GM12878 (cell line): Measurements from ENCODE around the gene STK10. TPM values are rescaled to one million over a fixed set of nuclear protein-coding genes. Genes with fewer than 3 reads are reported as not detected.

ENCODE experiments used
- CBX5 ChIP-seq: sonication (generic); IDR thresholded peaks from 2 replicates; pipeline ENCODE4 v1.6.1; 2016; ENCODE audit warnings: low read depth, moderate library complexity, mild to moderate bottlenecking, inconsistent platforms
- EZH2 ChIP-seq: IDR thresholded peaks from 2 replicates; pipeline ENCODE4 v1.6.1; 2012; ENCODE audit warnings: low read depth, mild to moderate bottlenecking, control low read depth, inconsistent platforms, low read length, borderline replicate concordance; ENCODE audit not compliant: control insufficient read depth
- IRF4 ChIP-seq: IDR thresholded peaks from 2 replicates; pipeline ENCODE4 v1.6.1; 2011; ENCODE audit warnings: low read depth, low read length
- MTA3 ChIP-seq: IDR thresholded peaks from 2 replicates; pipeline ENCODE4 v1.6.1; 2012; ENCODE audit warnings: low read length, inconsistent platforms, borderline replicate concordance
- NFXL1 ChIP-seq: fragments of 450-650 bp; IDR thresholded peaks from 2 replicates; pipeline ENCODE4 v1.6.1; 2017; ENCODE audit warnings: antibody characterized with exemption, mild to moderate bottlenecking, borderline replicate concordance
- PAX5 ChIP-seq: IDR thresholded peaks from 2 replicates; pipeline ENCODE4 v1.6.1; 2011; ENCODE audit warnings: low read depth, low read length, borderline replicate concordance
- POLR2A ChIP-seq: IDR thresholded peaks from 2 replicates; pipeline ENCODE4 v1.6.1; 2011; ENCODE audit warnings: low read depth, mild to moderate bottlenecking, low read length
- POLR2AphosphoS5 ChIP-seq: IDR thresholded peaks from 2 replicates; pipeline ENCODE4 v1.6.1; 2011; ENCODE audit warnings: mild to moderate bottlenecking, low read length, inconsistent platforms
- RELA ChIP-seq: fragments of 450-650 bp; IDR thresholded peaks from 2 replicates; pipeline ENCODE4 v1.8.0; 2014; ENCODE audit warnings: borderline replicate concordance; ENCODE audit not compliant: partially characterized antibody
- YBX1 ChIP-seq: fragments of 450-650 bp; IDR thresholded peaks from 2 replicates; pipeline ENCODE4 v1.6.1; 2016; ENCODE audit warnings: antibody characterized with exemption
- ZBED1 ChIP-seq: IDR thresholded peaks from 2 replicates; pipeline ENCODE4 v1.6.1; 2016; ENCODE audit warnings: borderline replicate concordance
- ZNF217 ChIP-seq: fragments of 450-650 bp; IDR thresholded peaks from 2 replicates; pipeline ENCODE4 v1.6.1; 2017; ENCODE audit warnings: antibody characterized with exemption, mild to moderate bottlenecking
- polyA plus RNA-seq, 11 experiments: library from polyadenylated mRNA; depleted of rRNA in 4 of 11; unstranded in 6 of 11; stranded (reverse) in 5 of 11; fragments of >200 nt; fragmentation: Nextera tagmentation in 4 of 11; fragmentation: Illumina TruSeq in 1 of 11; extraction: Ambion mirVana in 4 of 11; extraction: Trizol in 1 of 11; gene quantifications; 1 replicate in 1 of 11; 2 replicates in 10 of 11; pipeline versions ENCODE4 v1.2.1 to v1.2.3, GENCODE V29; 2011 to 2016; ENCODE audit warnings: inconsistent platforms in 2 of 11, missing spikeins in 2 of 11, low read depth in 1 of 11
- total RNA-seq, 4 experiments: library from RNA; depleted of rRNA in 3 of 4; stranded (reverse); fragments of >200 nt in 3 of 4; fragmentation: Illumina TruSeq in 1 of 4; extraction: Trizol in 1 of 4; gene quantifications; 2 replicates each; pipeline versions ENCODE4 v1.2.1 to v1.2.3, GENCODE V29; 2013 to 2021
- TF ChIP-seq, protein P1 (sequence below): IDR thresholded peaks from 2 replicates; pipeline ENCODE4 v1.6.1; 2012; ENCODE audit warnings: low read length, inconsistent platforms
- TF ChIP-seq, protein P2 (sequence below): fragments of 450-650 bp; IDR thresholded peaks from 2 replicates; pipeline ENCODE4 v1.6.1; 2014; ENCODE audit warnings: mild to moderate bottlenecking
- TF ChIP-seq, protein P3 (sequence below): fragments of 450-650 bp; IDR thresholded peaks from 2 replicates; pipeline ENCODE4 v1.6.1; 2017; ENCODE audit warnings: mild to moderate bottlenecking, moderate library complexity
- TF ChIP-seq, protein P4 (sequence below): fragments of 450-650 bp; IDR thresholded peaks from 2 replicates; pipeline ENCODE4 v1.6.1; 2016; ENCODE audit warnings: mild to moderate bottlenecking, moderate library complexity, borderline replicate concordance
- TF ChIP-seq, protein P5 (sequence below): IDR thresholded peaks from 2 replicates; pipeline ENCODE4 v1.6.1; 2011; ENCODE audit warnings: borderline replicate concordance, low read depth, mild to moderate bottlenecking, moderate library complexity, low read length; ENCODE audit not compliant: insufficient read depth, poor library complexity, severe bottlenecking

Gene STK10
- total and polyA plus RNA-seq, 10 of the 15 experiments (the other 5 are each of a cell fraction or from before 2014, with no cell fraction given): 14.2 to 96.4 (median 50.6) TPM

DNA sequence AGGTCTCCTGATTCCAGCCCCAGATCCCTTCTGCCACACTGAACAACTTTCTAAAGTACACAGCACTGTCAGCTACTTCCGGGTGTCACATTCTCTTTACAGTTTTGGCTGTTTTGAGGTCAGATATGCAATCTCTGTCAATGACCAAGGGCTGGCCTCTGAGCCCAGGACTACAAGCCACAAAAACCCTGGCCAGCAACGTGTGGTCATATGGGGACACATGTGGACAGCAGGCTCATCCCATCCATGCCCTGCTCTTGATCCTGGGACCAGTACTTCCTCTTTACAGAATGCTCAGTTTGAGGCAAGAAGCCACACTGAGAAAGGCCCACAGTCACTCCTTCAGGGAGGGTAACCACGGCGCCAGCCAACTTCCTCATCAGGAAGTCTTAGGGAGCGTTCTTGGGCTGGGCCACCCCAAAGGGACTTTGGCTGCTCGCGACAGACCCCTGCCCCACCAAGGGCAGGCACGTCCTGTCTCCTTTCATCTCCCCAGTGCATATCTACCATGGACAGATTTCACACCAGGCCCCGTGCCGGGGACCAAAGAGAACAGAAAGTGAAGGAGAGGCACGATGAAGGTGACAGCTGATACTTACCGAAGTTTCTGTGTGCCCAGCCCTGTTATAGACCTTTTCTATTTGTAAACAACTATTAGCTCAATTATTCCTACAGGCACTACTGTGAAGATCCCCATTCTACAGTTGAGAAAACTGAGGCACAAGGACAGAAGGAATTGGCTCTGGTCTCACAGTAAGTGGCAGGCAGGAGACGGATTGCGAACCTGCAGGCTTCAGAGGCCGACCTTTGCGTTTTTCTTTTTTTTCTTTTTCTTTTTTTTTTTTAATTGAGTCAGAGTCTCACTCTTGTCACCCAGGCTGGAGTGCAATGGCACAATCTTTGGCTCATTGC, 37.3 kb downstream of the STK10 start (continued):
- TF ChIP-seq RELA (no peak), ZBED1 (no peak), ZNF217 (no peak), NFXL1 (no peak), YBX1 (no peak), EZH2 (no peak), CBX5 (no peak), MTA3 (no peak), IRF4 (no peak), POLR2A (no peak), PAX5 (peak; percentile 62; the same call in 1 of the 2 replicates), POLR2AphosphoS5 (no peak)
- TF ChIP-seq, protein P1, sequence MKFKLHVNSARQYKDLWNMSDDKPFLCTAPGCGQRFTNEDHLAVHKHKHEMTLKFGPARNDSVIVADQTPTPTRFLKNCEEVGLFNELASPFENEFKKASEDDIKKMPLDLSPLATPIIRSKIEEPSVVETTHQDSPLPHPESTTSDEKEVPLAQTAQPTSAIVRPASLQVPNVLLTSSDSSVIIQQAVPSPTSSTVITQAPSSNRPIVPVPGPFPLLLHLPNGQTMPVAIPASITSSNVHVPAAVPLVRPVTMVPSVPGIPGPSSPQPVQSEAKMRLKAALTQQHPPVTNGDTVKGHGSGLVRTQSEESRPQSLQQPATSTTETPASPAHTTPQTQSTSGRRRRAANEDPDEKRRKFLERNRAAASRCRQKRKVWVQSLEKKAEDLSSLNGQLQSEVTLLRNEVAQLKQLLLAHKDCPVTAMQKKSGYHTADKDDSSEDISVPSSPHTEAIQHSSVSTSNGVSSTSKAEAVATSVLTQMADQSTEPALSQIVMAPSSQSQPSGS: no peak
- TF ChIP-seq, protein P2, sequence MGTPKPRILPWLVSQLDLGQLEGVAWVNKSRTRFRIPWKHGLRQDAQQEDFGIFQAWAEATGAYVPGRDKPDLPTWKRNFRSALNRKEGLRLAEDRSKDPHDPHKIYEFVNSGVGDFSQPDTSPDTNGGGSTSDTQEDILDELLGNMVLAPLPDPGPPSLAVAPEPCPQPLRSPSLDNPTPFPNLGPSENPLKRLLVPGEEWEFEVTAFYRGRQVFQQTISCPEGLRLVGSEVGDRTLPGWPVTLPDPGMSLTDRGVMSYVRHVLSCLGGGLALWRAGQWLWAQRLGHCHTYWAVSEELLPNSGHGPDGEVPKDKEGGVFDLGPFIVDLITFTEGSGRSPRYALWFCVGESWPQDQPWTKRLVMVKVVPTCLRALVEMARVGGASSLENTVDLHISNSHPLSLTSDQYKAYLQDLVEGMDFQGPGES: no peak
- TF ChIP-seq, protein P3, sequence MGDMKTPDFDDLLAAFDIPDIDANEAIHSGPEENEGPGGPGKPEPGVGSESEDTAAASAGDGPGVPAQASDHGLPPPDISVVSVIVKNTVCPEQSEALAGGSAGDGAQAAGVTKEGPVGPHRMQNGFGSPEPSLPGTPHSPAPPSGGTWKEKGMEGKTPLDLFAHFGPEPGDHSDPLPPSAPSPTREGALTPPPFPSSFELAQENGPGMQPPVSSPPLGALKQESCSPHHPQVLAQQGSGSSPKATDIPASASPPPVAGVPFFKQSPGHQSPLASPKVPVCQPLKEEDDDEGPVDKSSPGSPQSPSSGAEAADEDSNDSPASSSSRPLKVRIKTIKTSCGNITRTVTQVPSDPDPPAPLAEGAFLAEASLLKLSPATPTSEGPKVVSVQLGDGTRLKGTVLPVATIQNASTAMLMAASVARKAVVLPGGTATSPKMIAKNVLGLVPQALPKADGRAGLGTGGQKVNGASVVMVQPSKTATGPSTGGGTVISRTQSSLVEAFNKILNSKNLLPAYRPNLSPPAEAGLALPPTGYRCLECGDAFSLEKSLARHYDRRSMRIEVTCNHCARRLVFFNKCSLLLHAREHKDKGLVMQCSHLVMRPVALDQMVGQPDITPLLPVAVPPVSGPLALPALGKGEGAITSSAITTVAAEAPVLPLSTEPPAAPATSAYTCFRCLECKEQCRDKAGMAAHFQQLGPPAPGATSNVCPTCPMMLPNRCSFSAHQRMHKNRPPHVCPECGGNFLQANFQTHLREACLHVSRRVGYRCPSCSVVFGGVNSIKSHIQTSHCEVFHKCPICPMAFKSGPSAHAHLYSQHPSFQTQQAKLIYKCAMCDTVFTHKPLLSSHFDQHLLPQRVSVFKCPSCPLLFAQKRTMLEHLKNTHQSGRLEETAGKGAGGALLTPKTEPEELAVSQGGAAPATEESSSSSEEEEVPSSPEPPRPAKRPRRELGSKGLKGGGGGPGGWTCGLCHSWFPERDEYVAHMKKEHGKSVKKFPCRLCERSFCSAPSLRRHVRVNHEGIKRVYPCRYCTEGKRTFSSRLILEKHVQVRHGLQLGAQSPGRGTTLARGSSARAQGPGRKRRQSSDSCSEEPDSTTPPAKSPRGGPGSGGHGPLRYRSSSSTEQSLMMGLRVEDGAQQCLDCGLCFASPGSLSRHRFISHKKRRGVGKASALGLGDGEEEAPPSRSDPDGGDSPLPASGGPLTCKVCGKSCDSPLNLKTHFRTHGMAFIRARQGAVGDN: 0 out of 2 replicates have a peak, but pooled peaks have one; percentile 13
- TF ChIP-seq, protein P4, sequence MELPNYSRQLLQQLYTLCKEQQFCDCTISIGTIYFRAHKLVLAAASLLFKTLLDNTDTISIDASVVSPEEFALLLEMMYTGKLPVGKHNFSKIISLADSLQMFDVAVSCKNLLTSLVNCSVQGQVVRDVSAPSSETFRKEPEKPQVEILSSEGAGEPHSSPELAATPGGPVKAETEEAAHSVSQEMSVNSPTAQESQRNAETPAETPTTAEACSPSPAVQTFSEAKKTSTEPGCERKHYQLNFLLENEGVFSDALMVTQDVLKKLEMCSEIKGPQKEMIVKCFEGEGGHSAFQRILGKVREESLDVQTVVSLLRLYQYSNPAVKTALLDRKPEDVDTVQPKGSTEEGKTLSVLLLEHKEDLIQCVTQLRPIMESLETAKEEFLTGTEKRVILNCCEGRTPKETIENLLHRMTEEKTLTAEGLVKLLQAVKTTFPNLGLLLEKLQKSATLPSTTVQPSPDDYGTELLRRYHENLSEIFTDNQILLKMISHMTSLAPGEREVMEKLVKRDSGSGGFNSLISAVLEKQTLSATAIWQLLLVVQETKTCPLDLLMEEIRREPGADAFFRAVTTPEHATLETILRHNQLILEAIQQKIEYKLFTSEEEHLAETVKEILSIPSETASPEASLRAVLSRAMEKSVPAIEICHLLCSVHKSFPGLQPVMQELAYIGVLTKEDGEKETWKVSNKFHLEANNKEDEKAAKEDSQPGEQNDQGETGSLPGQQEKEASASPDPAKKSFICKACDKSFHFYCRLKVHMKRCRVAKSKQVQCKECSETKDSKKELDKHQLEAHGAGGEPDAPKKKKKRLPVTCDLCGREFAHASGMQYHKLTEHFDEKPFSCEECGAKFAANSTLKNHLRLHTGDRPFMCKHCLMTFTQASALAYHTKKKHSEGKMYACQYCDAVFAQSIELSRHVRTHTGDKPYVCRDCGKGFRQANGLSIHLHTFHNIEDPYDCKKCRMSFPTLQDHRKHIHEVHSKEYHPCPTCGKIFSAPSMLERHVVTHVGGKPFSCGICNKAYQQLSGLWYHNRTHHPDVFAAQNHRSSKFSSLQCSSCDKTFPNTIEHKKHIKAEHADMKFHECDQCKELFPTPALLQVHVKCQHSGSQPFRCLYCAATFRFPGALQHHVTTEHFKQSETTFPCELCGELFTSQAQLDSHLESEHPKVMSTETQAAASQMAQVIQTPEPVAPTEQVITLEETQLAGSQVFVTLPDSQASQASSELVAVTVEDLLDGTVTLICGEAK: no peak
- TF ChIP-seq, protein P5, sequence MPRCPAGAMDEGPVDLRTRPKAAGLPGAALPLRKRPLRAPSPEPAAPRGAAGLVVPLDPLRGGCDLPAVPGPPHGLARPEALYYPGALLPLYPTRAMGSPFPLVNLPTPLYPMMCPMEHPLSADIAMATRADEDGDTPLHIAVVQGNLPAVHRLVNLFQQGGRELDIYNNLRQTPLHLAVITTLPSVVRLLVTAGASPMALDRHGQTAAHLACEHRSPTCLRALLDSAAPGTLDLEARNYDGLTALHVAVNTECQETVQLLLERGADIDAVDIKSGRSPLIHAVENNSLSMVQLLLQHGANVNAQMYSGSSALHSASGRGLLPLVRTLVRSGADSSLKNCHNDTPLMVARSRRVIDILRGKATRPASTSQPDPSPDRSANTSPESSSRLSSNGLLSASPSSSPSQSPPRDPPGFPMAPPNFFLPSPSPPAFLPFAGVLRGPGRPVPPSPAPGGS: no peak
